Measurements from ENCODE around the gene DNM2. TPM values are rescaled to one million over a fixed set of nuclear protein-coding genes. Genes with fewer than 3 reads are reported as not detected.
A peak's percentile ranks its signal among the peaks of the same experiment; 100 is the strongest.
"Not testable (repeated sequence)": the region's sequence is repeated elsewhere in the genome, so short reads cannot be mapped to it uniquely, and the experiment has no call there.

DNM2 gene
- total and polyA plus RNA-seq, 5 donors from 2014 or later = 61.8 to 269 (median 63.1) TPM

DNA sequence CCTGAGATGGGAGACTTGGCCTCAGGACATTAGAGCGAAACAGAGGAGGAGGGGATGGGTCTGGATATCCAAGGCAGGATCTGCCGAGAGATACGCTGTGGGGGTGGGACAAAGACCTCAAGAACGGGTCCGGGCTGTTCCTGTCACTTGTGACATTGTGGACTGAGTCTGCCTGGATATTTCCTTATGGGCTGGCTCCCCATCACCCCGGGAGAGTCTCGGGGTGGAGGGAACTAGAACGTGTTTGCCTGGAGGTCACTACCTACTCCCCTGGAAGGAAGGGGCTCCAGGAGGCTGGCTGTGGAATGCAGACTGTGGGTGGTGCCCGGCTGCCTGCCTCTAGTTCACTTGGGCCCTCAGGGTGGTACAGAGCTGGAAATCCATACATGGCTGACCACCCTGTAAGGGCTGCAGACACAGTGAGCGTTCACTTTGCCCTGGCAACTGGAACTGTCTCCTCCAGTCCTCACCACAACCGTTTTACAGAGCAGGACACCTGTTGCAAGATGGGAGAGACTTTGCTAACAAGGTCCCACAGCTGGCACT lies 26.4 kb downstream of the DNM2 start:
- Histone ChIP-seq H3K36me3 (ENCODE audit: control insufficient read depth, insufficient read depth, low read length) (no peaks in the 10 kb centered on the region), H3K27ac (ENCODE audit: insufficient read depth, low read length, poor library complexity, severe bottlenecking) (no peak overlapping the region), H3K9me3 (ENCODE audit: control insufficient read depth in 2 of 2, low read length in 2 of 2) (peaks cover 0 to 3% of the 10 kb centered on the region in 2 experiments), H3K4me3 (ENCODE audit: low read depth, low read length) (no peak overlapping the region), H3K4me1 (ENCODE audit: control insufficient read depth, insufficient read depth, low read length, poor library complexity, severe bottlenecking) (peaks cover 16% of the 10 kb centered on the region), H3K27me3 (ENCODE audit: control insufficient read depth, insufficient read depth, low read length) (no peaks in the 10 kb centered on the region)
- H3K27ac Mint-ChIP-seq = peak overlapping the region in 1 of 3 donors; percentile 51
- ATAC-seq (ENCODE audit: low read depth in 2 of 2) (no peak), DNase-seq (no peak)
- H3K27me3 Mint-ChIP-seq = no peaks in the 10 kb centered on the region
- peaks cover 0 to 3% (median 0%) of the 10 kb centered on the region in 7 donors for H3K9me3 Mint-ChIP-seq
- peaks cover 5 to 84% (median 28%) of the 10 kb centered on the region in 4 donors for H3K4me1 Mint-ChIP-seq
- peaks cover 4% of the 10 kb centered on the region for H3K36me3 Mint-ChIP-seq
- no peak overlapping the region for H3K4me3 Mint-ChIP-seq

- no peak overlapping the region for H3K27ac ChIP-seq (ENCODE audit: insufficient read depth, low read length, poor library complexity, severe bottlenecking)
- H3K4me3 ChIP-seq (ENCODE audit: low read depth, low read length) = no peak overlapping the region
- peaks cover 0 to 3% (median 0%) of the 10 kb centered on the region in 7 donors for H3K9me3 Mint-ChIP-seq
- H3K27me3 ChIP-seq (ENCODE audit: control insufficient read depth, insufficient read depth, low read length) = no peaks in the 10 kb centered on the region
- peaks cover 18% of the 10 kb centered on the region for H3K4me1 ChIP-seq (ENCODE audit: control insufficient read depth, insufficient read depth, low read length, poor library complexity, severe bottlenecking)
- peak overlapping the region; percentile 17 to 95 (median 73) for H3K27ac Mint-ChIP-seq
- H3K27me3 Mint-ChIP-seq = no peaks in the 10 kb centered on the region
- no peak overlapping the region for H3K4me3 Mint-ChIP-seq
- H3K4me1 Mint-ChIP-seq = peaks cover 4 to 86% (median 31%) of the 10 kb centered on the region in 4 donors
- ATAC-seq (ENCODE audit: low read depth in 2 of 2) = no peak
- DNase-seq = no peak
- H3K36me3 Mint-ChIP-seq = peaks cover 3% of the 10 kb centered on the region
- H3K9me3 ChIP-seq (ENCODE audit: control insufficient read depth in 2 of 2, low read length in 2 of 2) = no peaks in the 10 kb centered on the region
- H3K36me3 ChIP-seq (ENCODE audit: control insufficient read depth, insufficient read depth, low read length) = no peaks in the 10 kb centered on the region
Measured at GRCh38 chr19:10744801-10745293, 27.0 kb downstream of the DNM2 start.

GRCh38 chr19:10746437-10746836 lies 28.6 kb downstream of the DNM2 start:
- H3K4me3 ChIP-seq (ENCODE audit: low read depth, low read length); H3K27me3 Mint-ChIP-seq; DNase-seq; H3K27ac Mint-ChIP-seq; H3K36me3 Mint-ChIP-seq; H3K36me3 ChIP-seq (ENCODE audit: control insufficient read depth, insufficient read depth, low read length); ATAC-seq (ENCODE audit: low read depth in 2 of 2); H3K27me3 ChIP-seq (ENCODE audit: control insufficient read depth, insufficient read depth, low read length); H3K4me3 Mint-ChIP-seq; H3K27ac ChIP-seq (ENCODE audit: insufficient read depth, low read length, poor library complexity, severe bottlenecking); H3K9me3 Mint-ChIP-seq; H3K9me3 ChIP-seq (ENCODE audit: control insufficient read depth in 2 of 2, low read length in 2 of 2): not testable (repeated sequence)
- H3K4me1 ChIP-seq (ENCODE audit: control insufficient read depth, insufficient read depth, low read length, poor library complexity, severe bottlenecking) = peaks cover 20% of the 10 kb centered on the region
- peaks cover 0 to 86% (median 35%) of the 10 kb centered on the region in 4 donors for H3K4me1 Mint-ChIP-seq

DNA sequence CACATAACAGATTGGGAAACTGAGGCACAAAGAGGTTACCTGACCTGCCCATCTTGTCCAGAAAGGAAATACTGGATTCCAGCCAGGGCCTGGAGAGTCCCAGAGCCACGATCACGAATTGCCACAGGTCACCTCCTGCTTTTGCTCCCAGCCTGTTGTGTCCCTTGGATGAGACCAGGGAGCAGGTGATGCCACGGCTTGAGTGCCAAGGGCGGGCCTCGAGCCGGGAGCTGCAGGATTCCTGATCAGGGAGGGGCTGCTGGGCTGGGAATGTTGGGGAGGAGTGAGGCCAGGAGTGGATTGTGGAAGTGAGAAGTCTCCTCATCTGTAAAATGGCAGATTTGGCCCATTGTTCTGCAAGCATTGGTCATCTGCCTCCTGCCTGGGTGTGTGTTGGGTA lies 29.4 kb downstream of the DNM2 start:
- Mint-ChIP-seq H3K4me1 (peaks cover 0 to 89% (median 33%) of the 10 kb centered on the region in 4 donors), H3K27me3 (no peaks in the 10 kb centered on the region), H3K27ac (peak overlapping the region in 1 of 3 donors; percentile 89), H3K9me3 (no peaks in the 10 kb centered on the region), H3K36me3 (no peaks in the 10 kb centered on the region), H3K4me3 (no peak overlapping the region)
- Histone ChIP-seq H3K36me3 (ENCODE audit: control insufficient read depth, insufficient read depth, low read length) (no peaks in the 10 kb centered on the region), H3K4me3 (ENCODE audit: low read depth, low read length) (no peak overlapping the region), H3K4me1 (ENCODE audit: control insufficient read depth, insufficient read depth, low read length, poor library complexity, severe bottlenecking) (peaks cover 19% of the 10 kb centered on the region), H3K27ac (ENCODE audit: insufficient read depth, low read length, poor library complexity, severe bottlenecking) (no peak overlapping the region), H3K27me3 (ENCODE audit: control insufficient read depth, insufficient read depth, low read length) (no peaks in the 10 kb centered on the region), H3K9me3 (ENCODE audit: control insufficient read depth in 2 of 2, low read length in 2 of 2) (no peaks in the 10 kb centered on the region)
- no peak for ATAC-seq (ENCODE audit: low read depth in 2 of 2)
- no peak for DNase-seq

DNA sequence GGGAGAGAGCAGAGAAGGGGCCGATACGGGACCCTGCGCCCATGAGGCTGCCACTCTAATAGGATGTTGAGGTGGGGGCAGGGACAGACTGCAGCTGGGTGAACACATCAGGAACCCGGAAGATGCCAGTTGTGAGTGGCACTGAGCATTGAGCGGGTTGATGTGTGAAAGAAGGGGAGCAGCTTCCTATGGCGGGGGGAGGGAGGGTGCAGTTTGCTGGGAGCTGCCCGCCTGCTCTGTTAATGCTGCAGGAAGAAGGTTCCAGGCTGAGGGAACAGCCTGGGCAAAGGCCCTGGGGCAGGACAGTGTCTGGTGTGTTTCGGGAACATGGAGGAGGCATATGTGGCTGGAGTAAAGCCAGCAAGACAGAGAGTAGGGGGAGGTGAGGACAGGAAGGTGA lies 29.8 kb downstream of the DNM2 start:
- Histone ChIP-seq H3K27ac (ENCODE audit: insufficient read depth, low read length, poor library complexity, severe bottlenecking) (no peak overlapping the region), H3K9me3 (ENCODE audit: control insufficient read depth in 2 of 2, low read length in 2 of 2) (no peaks in the 10 kb centered on the region), H3K36me3 (ENCODE audit: control insufficient read depth, insufficient read depth, low read length) (no peaks in the 10 kb centered on the region), H3K4me3 (ENCODE audit: low read depth, low read length) (no peak overlapping the region), H3K27me3 (ENCODE audit: control insufficient read depth, insufficient read depth, low read length) (no peaks in the 10 kb centered on the region), H3K4me1 (ENCODE audit: control insufficient read depth, insufficient read depth, low read length, poor library complexity, severe bottlenecking) (peaks cover 21% of the 10 kb centered on the region)
- ATAC-seq (ENCODE audit: low read depth in 2 of 2) = no peak
- Mint-ChIP-seq H3K4me1 (peaks cover 0 to 89% (median 30%) of the 10 kb centered on the region in 4 donors), H3K9me3 (no peaks in the 10 kb centered on the region), H3K27me3 (no peaks in the 10 kb centered on the region), H3K27ac (peak overlapping the region in 2 of 3 donors; percentile 53 to 89), H3K4me3 (no peak overlapping the region), H3K36me3 (no peaks in the 10 kb centered on the region)
- peak in 1 of 3 donors; percentile 22 for DNase-seq

DNA sequence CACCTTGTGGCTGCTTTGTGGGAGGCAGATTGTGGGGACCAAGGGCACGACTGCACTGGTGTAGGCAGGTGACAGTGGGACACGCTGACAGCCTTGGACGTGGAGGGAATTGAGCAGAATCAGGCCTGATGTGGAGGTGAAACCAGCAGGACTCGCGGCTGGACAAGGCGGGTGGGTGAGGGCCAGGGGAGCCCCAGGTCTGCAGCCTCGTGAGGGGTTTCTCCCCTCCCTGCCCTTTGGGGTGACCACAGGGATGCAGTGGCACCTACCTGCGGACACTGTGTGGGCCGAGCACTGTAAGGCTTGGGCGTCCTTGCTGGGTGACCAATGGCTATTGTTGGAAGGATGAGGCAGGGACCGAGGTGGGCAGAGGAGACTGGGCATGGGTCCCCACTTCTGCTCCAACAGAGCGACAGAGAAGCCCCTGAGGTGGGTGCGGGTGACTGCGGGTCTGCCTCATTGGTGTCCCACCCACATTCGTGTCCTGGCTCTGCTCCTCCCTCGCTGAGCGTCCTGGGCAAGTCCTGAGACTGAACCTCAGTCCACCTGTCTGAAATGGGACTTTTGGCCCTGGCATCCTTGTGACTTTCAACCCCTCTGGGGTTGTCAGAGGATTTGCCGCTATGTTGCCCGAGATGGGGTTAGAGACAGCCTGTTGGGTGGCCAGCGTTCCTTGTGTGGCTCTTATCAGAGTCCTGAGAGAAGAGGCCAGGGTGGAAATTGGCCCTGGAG lies 30.5 kb downstream of the DNM2 start:
- DNase-seq = no peak

GRCh38 chr19:10748927-10749434 lies 31.1 kb downstream of the DNM2 start:
- H3K27ac ChIP-seq (ENCODE audit: insufficient read depth, low read length, poor library complexity, severe bottlenecking) = no peak overlapping the region
- no peaks in the 10 kb centered on the region for H3K27me3 Mint-ChIP-seq
- H3K4me1 Mint-ChIP-seq = peaks cover 0 to 92% (median 40%) of the 10 kb centered on the region in 4 donors
- no peak overlapping the region for H3K4me3 Mint-ChIP-seq
- no peaks in the 10 kb centered on the region for H3K36me3 ChIP-seq (ENCODE audit: control insufficient read depth, insufficient read depth, low read length)
- H3K27ac Mint-ChIP-seq = peak overlapping the region; percentile 73 to 93 (median 89)
- H3K9me3 ChIP-seq (ENCODE audit: control insufficient read depth in 2 of 2, low read length in 2 of 2) = no peaks in the 10 kb centered on the region
- peaks cover 25% of the 10 kb centered on the region for H3K4me1 ChIP-seq (ENCODE audit: control insufficient read depth, insufficient read depth, low read length, poor library complexity, severe bottlenecking)
- DNase-seq (no peak), ATAC-seq (ENCODE audit: low read depth in 2 of 2) (peak; percentile 14 to 31)
- H3K27me3 ChIP-seq (ENCODE audit: control insufficient read depth, insufficient read depth, low read length) = no peaks in the 10 kb centered on the region
- no peaks in the 10 kb centered on the region for H3K9me3 Mint-ChIP-seq
- no peaks in the 10 kb centered on the region for H3K36me3 Mint-ChIP-seq
- H3K4me3 ChIP-seq (ENCODE audit: low read depth, low read length) = no peak overlapping the region

More for the DNA sequence above, 30.5 kb downstream of the DNM2 start:
- H3K27me3 ChIP-seq (ENCODE audit: control insufficient read depth, insufficient read depth, low read length) = no peaks in the 10 kb centered on the region
- H3K9me3 Mint-ChIP-seq = no peaks in the 10 kb centered on the region
- H3K36me3 ChIP-seq (ENCODE audit: control insufficient read depth, insufficient read depth, low read length) = no peaks in the 10 kb centered on the region
- no peak for ATAC-seq (ENCODE audit: low read depth in 2 of 2)
- H3K27ac ChIP-seq (ENCODE audit: insufficient read depth, low read length, poor library complexity, severe bottlenecking) = no peak overlapping the region
- peaks cover 25% of the 10 kb centered on the region for H3K4me1 ChIP-seq (ENCODE audit: control insufficient read depth, insufficient read depth, low read length, poor library complexity, severe bottlenecking)
- H3K27me3 Mint-ChIP-seq = no peaks in the 10 kb centered on the region
- H3K4me3 Mint-ChIP-seq = no peak overlapping the region
- no peaks in the 10 kb centered on the region for H3K36me3 Mint-ChIP-seq
- no peaks in the 10 kb centered on the region for H3K9me3 ChIP-seq (ENCODE audit: control insufficient read depth in 2 of 2, low read length in 2 of 2)
- peaks cover 0 to 90% (median 37%) of the 10 kb centered on the region in 4 donors for H3K4me1 Mint-ChIP-seq
- peak overlapping the region; percentile 15 to 89 (median 73) for H3K27ac Mint-ChIP-seq
- no peak overlapping the region for H3K4me3 ChIP-seq (ENCODE audit: low read depth, low read length)

All from CD4-positive, CD25-positive, alpha-beta regulatory T cell (primary cell).